ENCODE data around the gene BCAN. TPM values are rescaled to one million over a fixed set of nuclear protein-coding genes. Genes with fewer than 3 reads are reported as not detected.

Gene BCAN
- polyA plus RNA-seq, 4 donors, result 0.12 to 0.58 (median 0.13) TPM; not detected in 1

Other genes with a start within 250 kb of the BCAN start
- 10 to 100 TPM; 23.3 to 24.8 (median 24.3) TPM for gene MEF2D, start 141.3 kb upstream of the BCAN start, polyA plus RNA-seq (ENCODE audit: insufficient read length in 4 of 4)
- 10 to 100 TPM; 11.2 to 13.2 (median 12.3) TPM for gene IQGAP3, start 69.6 kb upstream of the BCAN start, polyA plus RNA-seq (ENCODE audit: insufficient read length in 4 of 4)
- 1 to 10 TPM in 2 of 4 donors, under 1 TPM in 2; 0.86 to 1.3 (median 1.0) TPM for gene TTC24, start 62.4 kb upstream of the BCAN start, polyA plus RNA-seq (ENCODE audit: insufficient read length in 4 of 4)
- 10 to 100 TPM; 74.4 to 84.1 (median 81.6) TPM for gene NAXE, start 50.3 kb upstream of the BCAN start, polyA plus RNA-seq (ENCODE audit: insufficient read length in 4 of 4)
- gene GPATCH4, start 40.6 kb upstream of the BCAN start, polyA plus RNA-seq (ENCODE audit: insufficient read length in 4 of 4), result 10 to 100 TPM; 30.2 to 33.7 (median 31.4) TPM
- gene HAPLN2, start 22.7 kb upstream of the BCAN start, polyA plus RNA-seq (ENCODE audit: insufficient read length in 4 of 4), result under 1 TPM; 0.11 to 0.45 (median 0.42) TPM
- 100 to 1,000 TPM; 153 to 160 (median 156) TPM for gene NES, start 35.3 kb downstream of the BCAN start, polyA plus RNA-seq (ENCODE audit: insufficient read length in 4 of 4)
- gene CRABP2, start 63.5 kb downstream of the BCAN start, polyA plus RNA-seq (ENCODE audit: insufficient read length in 4 of 4), result 100 to 1,000 TPM in 1 of 4 donors, 10 to 100 TPM in 3; 69.1 to 106 (median 83.1) TPM
- gene METTL25B, start 86.4 kb downstream of the BCAN start, polyA plus RNA-seq (ENCODE audit: insufficient read length in 4 of 4), result 10 to 100 TPM; 29.9 to 36.6 (median 34.6) TPM
- gene ISG20L2, start 86.6 kb downstream of the BCAN start, polyA plus RNA-seq (ENCODE audit: insufficient read length in 4 of 4), result 10 to 100 TPM; 44.0 to 50.0 (median 45.3) TPM
- gene MRPL24, start 99.0 kb downstream of the BCAN start, polyA plus RNA-seq (ENCODE audit: insufficient read length in 4 of 4), result 10 to 100 TPM; 68.4 to 75.1 (median 72.3) TPM
- gene HDGF, start 109.6 kb downstream of the BCAN start, polyA plus RNA-seq (ENCODE audit: insufficient read length in 4 of 4), result 100 to 1,000 TPM; 261 to 286 (median 283) TPM
- gene PRCC, start 125.4 kb downstream of the BCAN start, polyA plus RNA-seq (ENCODE audit: insufficient read length in 4 of 4), result 100 to 1,000 TPM; 107 to 140 (median 125) TPM
- under 1 TPM; 0.71 to 0.79 (median 0.76) TPM for gene SH2D2A, start 174.7 kb downstream of the BCAN start, polyA plus RNA-seq (ENCODE audit: insufficient read length in 4 of 4)
- 1 to 10 TPM; 1.5 to 2.8 (median 1.8) TPM for gene INSRR, start 217.0 kb downstream of the BCAN start, polyA plus RNA-seq (ENCODE audit: insufficient read length in 4 of 4)
- 1 to 10 TPM in 3 of 4 donors, under 1 TPM in 1; 0.98 to 2.1 (median 1.3) TPM for gene NTRK1, start 218.7 kb downstream of the BCAN start, polyA plus RNA-seq (ENCODE audit: insufficient read length in 4 of 4)